ENCODE measurements around the gene ANKRD23. TPM values are rescaled to one million over a fixed set of nuclear protein-coding genes. Genes with fewer than 3 reads are reported as not detected.

Gene ANKRD23
- total RNA-seq, 1 donor from 2014 or later, result 0.98 TPM

DNA sequence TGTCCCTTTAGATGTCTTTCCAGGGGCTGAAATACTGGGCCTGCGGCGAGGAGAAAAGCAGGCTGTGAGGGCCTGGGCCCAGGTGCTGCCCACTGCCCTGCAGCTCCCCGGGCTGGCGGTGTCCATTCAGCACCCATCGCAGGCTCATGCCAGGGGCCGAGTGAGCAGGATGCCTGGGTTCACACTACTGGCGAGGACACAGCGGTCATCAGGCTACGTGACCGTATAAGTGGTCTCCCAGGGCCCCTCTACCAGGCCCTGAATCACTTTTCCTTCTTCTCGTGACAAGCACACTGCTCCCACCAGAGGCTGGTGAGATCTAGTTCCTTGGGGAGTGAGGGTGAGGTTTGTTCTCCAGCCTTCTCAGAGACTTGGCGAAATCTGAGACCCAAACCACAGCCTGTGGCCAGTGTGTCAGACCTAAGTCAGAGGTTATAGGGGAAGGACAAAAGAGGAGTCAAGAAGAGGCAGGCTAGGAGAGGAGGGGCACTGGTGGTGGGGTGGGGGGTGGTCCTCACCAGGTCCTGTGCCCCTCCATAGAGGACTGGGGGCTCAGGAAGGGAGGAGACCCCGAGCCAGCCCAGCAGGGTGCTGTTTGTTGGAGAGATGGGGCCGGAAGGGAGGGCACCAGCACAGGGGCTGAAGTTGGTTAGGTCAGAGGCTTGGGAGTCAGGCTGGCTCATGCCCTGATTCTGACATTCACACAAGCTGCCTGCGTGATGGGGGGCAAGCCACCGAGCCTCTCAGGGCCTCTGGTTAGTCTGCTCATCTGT is 32.6 kb upstream of the ANKRD23 start:
- H3K36me3 ChIP-seq, result no peaks in the 10 kb centered on the region
- intact Hi-C loops (cut with DNase I), result no loop called here
- no peak overlapping the region for H3K27ac ChIP-seq
- H3K9me3 ChIP-seq, result no peaks in the 10 kb centered on the region
- TF ChIP-seq POLR2AphosphoS5 (IDR thresholded peaks at IDR 0.05; ENCODE audit: insufficient read depth in 1 of 2, low read depth in 1 of 2) (no peak), POLR2A (IDR thresholded peaks at IDR 0.05) (no peak), CTCF (IDR thresholded peaks at IDR 0.05) (no peak)
- H3K27me3 ChIP-seq, result no peaks in the 10 kb centered on the region
- H3K4me1 ChIP-seq, result peaks cover 39% of the 10 kb centered on the region
- DNase-seq (ENCODE audit: extremely low spot score in 2 of 2), result no peak
- H3K4me3 ChIP-seq, result no peak overlapping the region

- DNase-seq (ENCODE audit: extremely low spot score in 2 of 2), result no peak
- Histone ChIP-seq H3K4me3 (no peak overlapping the region), H3K27me3 (no peaks in the 10 kb centered on the region), H3K9me3 (no peaks in the 10 kb centered on the region), H3K27ac (no peak overlapping the region), H3K36me3 (no peaks in the 10 kb centered on the region), H3K4me1 (peaks cover 44% of the 10 kb centered on the region)
- intact Hi-C loops (cut with DNase I), result no loop called here
- TF ChIP-seq POLR2A (IDR thresholded peaks at IDR 0.05), result no peak
- no peak for TF ChIP-seq POLR2AphosphoS5 (IDR thresholded peaks at IDR 0.05; ENCODE audit: insufficient read depth in 1 of 2, low read depth in 1 of 2)
- TF ChIP-seq CTCF (IDR thresholded peaks at IDR 0.05), result no peak
Measured at GRCh38 chr2:96875498-96876268, 31.9 kb upstream of the ANKRD23 start.

DNA sequence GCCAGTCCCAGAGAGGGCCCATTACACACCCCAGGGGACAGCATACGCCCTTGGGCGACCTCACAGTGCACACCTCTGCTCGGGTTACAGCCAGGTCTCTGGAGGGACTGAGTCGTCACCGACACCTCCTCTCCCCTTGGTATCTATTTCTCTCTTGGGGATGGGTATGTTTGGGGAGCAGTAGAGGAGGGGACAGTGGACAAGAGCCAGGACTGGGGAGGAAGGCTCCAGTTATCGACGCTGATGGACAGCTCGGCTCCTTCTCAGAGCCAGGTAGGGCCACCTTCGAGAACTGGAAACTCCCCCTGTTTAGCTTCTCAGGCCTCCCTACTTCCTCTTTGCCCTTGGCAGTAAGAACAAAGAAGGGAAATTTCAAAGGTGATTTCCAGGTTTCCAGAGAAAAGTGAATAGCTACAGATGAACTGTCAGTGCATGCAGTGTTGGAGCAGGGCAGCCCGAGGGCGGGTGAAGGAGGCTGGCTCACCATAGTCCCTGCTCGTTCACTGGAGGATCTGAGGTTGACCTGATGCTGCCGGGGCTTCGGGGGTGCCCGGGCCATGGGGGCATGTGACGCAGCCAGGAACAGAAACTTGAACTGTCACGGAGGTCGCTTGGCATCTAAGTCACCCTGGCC is 30.5 kb upstream of the ANKRD23 start:
- intact Hi-C loops (cut with DNase I), result no loop called here
- TF ChIP-seq POLR2A (IDR thresholded peaks at IDR 0.05) (no peak), CTCF (IDR thresholded peaks at IDR 0.05) (no peak), POLR2AphosphoS5 (IDR thresholded peaks at IDR 0.05; ENCODE audit: insufficient read depth in 1 of 2, low read depth in 1 of 2) (no peak)
- DNase-seq (ENCODE audit: extremely low spot score in 2 of 2), result no peak
- H3K36me3 ChIP-seq, result no peaks in the 10 kb centered on the region
- H3K9me3 ChIP-seq, result no peaks in the 10 kb centered on the region
- H3K4me1 ChIP-seq, result peaks cover 48% of the 10 kb centered on the region
- H3K4me3 ChIP-seq, result no peak overlapping the region
- no peaks in the 10 kb centered on the region for H3K27me3 ChIP-seq
- peak overlapping the region; percentile 54 for H3K27ac ChIP-seq

- Histone ChIP-seq H3K4me1 (peaks cover 48% of the 10 kb centered on the region), H3K36me3 (no peaks in the 10 kb centered on the region), H3K4me3 (no peak overlapping the region), H3K27ac (peak overlapping the region; percentile 54), H3K9me3 (no peaks in the 10 kb centered on the region), H3K27me3 (no peaks in the 10 kb centered on the region)
- no peak for TF ChIP-seq POLR2A (IDR thresholded peaks at IDR 0.05)
- TF ChIP-seq CTCF (IDR thresholded peaks at IDR 0.05), result no peak
- no peak for TF ChIP-seq POLR2AphosphoS5 (IDR thresholded peaks at IDR 0.05; ENCODE audit: insufficient read depth in 1 of 2, low read depth in 1 of 2)
- intact Hi-C loops (cut with DNase I), result no loop called here
- no peak for DNase-seq (ENCODE audit: extremely low spot score in 2 of 2)
Measured at GRCh38 chr2:96873651-96874096, 29.9 kb upstream of the ANKRD23 start.

Data from vagina (tissue), 2 donors.